ENCODE data around the gene WDHD1. TPM values are rescaled to one million over a fixed set of nuclear protein-coding genes. Genes with fewer than 3 reads are reported as not detected.
"Not testable (repeated sequence)": the region's sequence is repeated elsewhere in the genome, so short reads cannot be mapped to it uniquely, and the experiment has no call there.

Gene WDHD1
- total RNA-seq, 2 experiments from 2014 or later: 1.8 to 2.2 TPM

DNA sequence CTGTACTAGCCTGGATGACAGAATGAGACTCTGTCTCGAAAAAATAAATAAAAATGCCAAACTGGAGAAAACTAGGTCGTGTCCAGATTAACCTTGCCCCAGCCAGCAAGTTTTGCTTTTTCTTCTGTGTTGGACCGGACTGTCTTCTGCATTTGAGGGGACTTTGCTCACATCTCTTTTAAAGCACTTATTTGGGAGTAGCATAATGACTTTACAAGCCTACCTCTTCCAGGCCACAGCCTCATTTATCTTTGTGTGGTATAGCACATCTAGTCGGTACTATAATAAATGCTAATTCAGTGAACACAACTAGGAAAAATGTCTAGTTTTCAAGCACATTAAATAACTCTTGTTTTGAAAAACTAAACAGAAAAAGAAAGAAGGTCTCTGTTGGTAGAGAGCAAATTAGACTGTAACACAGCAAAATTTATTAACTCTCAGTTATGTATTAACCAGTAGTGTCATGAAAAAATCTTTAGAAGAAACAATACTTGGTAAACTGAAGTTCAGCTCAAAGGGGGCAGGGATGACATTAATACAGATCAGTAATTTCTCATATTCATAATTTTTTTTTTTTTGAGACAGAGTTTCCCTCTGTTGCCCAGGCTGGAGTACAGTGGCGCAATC, 52.0 kb downstream of the WDHD1 start:
- H3K4me3 Mint-ChIP-seq: no peak overlapping the region
- H3K36me3 Mint-ChIP-seq (ENCODE audit: low read depth): no peaks in the 10 kb centered on the region
- no peaks in the 10 kb centered on the region for H3K4me1 Mint-ChIP-seq (ENCODE audit: low read depth)
- peaks cover 2% of the 10 kb centered on the region for H3K4me1 ChIP-seq (ENCODE audit: insufficient read depth, low read length)
- H3K36me3 ChIP-seq (ENCODE audit: insufficient read depth, low read length): no peaks in the 10 kb centered on the region
- intact Hi-C loops (cut with DNase I, micrococcal nuclease): no loop called here
- H3K27ac ChIP-seq (ENCODE audit: low read depth in 1 of 2, low read length in 2 of 2): no peak overlapping the region
- ChIA-PET CTCF (no interaction called here), POLR2A (no interaction called here)
- TF ChIP-seq, protein P1, sequence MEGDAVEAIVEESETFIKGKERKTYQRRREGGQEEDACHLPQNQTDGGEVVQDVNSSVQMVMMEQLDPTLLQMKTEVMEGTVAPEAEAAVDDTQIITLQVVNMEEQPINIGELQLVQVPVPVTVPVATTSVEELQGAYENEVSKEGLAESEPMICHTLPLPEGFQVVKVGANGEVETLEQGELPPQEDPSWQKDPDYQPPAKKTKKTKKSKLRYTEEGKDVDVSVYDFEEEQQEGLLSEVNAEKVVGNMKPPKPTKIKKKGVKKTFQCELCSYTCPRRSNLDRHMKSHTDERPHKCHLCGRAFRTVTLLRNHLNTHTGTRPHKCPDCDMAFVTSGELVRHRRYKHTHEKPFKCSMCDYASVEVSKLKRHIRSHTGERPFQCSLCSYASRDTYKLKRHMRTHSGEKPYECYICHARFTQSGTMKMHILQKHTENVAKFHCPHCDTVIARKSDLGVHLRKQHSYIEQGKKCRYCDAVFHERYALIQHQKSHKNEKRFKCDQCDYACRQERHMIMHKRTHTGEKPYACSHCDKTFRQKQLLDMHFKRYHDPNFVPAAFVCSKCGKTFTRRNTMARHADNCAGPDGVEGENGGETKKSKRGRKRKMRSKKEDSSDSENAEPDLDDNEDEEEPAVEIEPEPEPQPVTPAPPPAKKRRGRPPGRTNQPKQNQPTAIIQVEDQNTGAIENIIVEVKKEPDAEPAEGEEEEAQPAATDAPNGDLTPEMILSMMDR (IDR thresholded peaks at IDR 0.05): no peak
- no peak overlapping the region for H3K4me3 ChIP-seq (ENCODE audit: low read length)
- no peaks in the 10 kb centered on the region for H3K27me3 ChIP-seq (ENCODE audit: control insufficient read depth in 1 of 2, insufficient read depth in 2 of 2, low read length in 2 of 2)
- DNase-seq (no peak), ATAC-seq (ENCODE audit: poor library complexity) (no peak)
- no peaks in the 10 kb centered on the region for H3K9me3 Mint-ChIP-seq
- no peak overlapping the region for H3K27ac Mint-ChIP-seq
- no peaks in the 10 kb centered on the region for H3K9me3 ChIP-seq (ENCODE audit: control insufficient read depth in 1 of 2, insufficient read depth in 1 of 2, low read length in 2 of 2)
- H3K27me3 Mint-ChIP-seq: no peaks in the 10 kb centered on the region

DNA sequence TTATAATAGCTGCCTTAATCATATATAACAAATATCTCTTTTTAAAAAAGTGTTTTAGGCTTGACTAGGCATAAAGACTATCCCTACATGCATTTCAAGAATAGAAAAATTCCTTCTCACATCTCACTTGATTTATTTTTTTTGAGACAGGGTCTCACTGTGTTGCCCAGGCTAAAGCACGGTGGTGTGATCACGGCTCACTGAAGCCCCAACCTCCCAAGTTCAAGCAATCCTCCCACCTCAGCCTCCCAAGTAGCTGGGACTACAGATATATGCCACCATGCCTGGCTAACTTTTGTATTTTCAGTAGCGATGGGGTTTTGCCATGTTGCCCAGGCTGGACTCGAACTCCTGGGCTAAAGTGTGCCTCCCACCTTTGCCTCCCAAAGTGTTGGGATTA, 59.4 kb downstream of the WDHD1 start:
- Histone ChIP-seq H3K9me3 (ENCODE audit: control insufficient read depth in 1 of 2, insufficient read depth in 1 of 2, low read length in 2 of 2) (no peaks in the 10 kb centered on the region), H3K27ac (ENCODE audit: low read depth in 1 of 2, low read length in 2 of 2) (no peak overlapping the region), H3K4me3 (ENCODE audit: low read length) (no peak overlapping the region), H3K36me3 (ENCODE audit: insufficient read depth, low read length) (no peaks in the 10 kb centered on the region), H3K27me3 (ENCODE audit: control insufficient read depth in 1 of 2, insufficient read depth in 2 of 2, low read length in 2 of 2) (no peaks in the 10 kb centered on the region), H3K4me1 (ENCODE audit: insufficient read depth, low read length) (no peaks in the 10 kb centered on the region)
- DNase-seq: no peak
- TF ChIP-seq, protein P1 (IDR thresholded peaks at IDR 0.05): no peak
- ChIA-PET POLR2A (no interaction called here), CTCF (no interaction called here)
- Mint-ChIP-seq H3K4me3 (no peak overlapping the region), H3K9me3 (no peaks in the 10 kb centered on the region), H3K36me3 (ENCODE audit: low read depth) (peaks cover 25% of the 10 kb centered on the region), H3K27me3 (no peaks in the 10 kb centered on the region), H3K27ac (no peak overlapping the region), H3K4me1 (ENCODE audit: low read depth) (no peaks in the 10 kb centered on the region)
- no peak for ATAC-seq (ENCODE audit: poor library complexity)
- intact Hi-C loops (cut with DNase I, micrococcal nuclease): no loop called here

DNA sequence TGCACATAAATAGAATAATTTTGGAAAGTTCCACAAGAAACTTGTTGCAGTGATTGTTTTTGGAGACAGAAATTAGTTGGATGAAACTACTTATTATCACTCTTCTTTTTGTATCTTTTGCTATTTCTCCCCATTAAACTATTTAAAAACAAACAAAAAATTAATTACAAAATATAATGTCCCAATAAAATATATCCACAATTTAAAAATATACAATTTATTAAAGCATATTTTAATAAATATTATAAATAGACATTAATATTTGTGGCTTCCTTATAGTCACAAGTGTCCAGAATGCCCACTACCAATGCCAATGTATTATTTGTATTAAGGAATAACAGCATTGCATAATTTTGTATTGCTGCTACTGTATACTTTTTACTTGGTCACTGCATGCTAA, 71.8 kb downstream of the WDHD1 start:
- Mint-ChIP-seq H3K27me3 (no peaks in the 10 kb centered on the region), H3K4me1 (ENCODE audit: low read depth) (no peaks in the 10 kb centered on the region), H3K36me3 (ENCODE audit: low read depth) (peaks cover 11% of the 10 kb centered on the region), H3K9me3 (no peaks in the 10 kb centered on the region), H3K27ac (no peak overlapping the region), H3K4me3 (no peak overlapping the region)
- no peak overlapping the region for H3K4me3 ChIP-seq (ENCODE audit: low read length)
- TF ChIP-seq, protein P1 (IDR thresholded peaks at IDR 0.05): no peak
- H3K9me3 ChIP-seq (ENCODE audit: control insufficient read depth in 1 of 2, insufficient read depth in 1 of 2, low read length in 2 of 2): no peaks in the 10 kb centered on the region
- CTCF ChIA-PET: no interaction called here
- intact Hi-C loops (cut with DNase I, micrococcal nuclease): no loop called here
- no peaks in the 10 kb centered on the region for H3K4me1 ChIP-seq (ENCODE audit: insufficient read depth, low read length)
- ATAC-seq (ENCODE audit: poor library complexity) (no peak), DNase-seq (no peak)
- POLR2A ChIA-PET: no interaction called here
- H3K27ac ChIP-seq (ENCODE audit: low read depth in 1 of 2, low read length in 2 of 2): no peak overlapping the region
- no peaks in the 10 kb centered on the region for H3K27me3 ChIP-seq (ENCODE audit: control insufficient read depth in 1 of 2, insufficient read depth in 2 of 2, low read length in 2 of 2)
- H3K36me3 ChIP-seq (ENCODE audit: insufficient read depth, low read length): no peaks in the 10 kb centered on the region

DNA sequence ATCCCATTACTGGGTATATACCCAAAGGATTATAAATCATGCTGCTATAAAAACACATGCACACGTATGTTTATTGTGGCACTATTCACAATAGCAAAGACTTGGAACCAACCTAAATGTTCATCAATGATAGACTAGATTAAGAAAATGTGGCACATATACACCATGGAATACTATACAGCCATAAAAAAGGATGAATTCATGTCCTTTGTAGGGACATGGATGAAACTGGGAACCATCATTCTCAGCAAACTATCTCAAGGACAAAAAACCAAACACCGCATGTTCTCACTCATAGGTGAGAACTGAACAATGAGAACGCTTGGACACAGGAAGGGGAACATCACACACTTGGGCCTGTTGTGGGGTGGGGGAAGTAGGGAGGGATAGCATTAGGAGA, 73.3 kb downstream of the WDHD1 start:
- POLR2A ChIA-PET; H3K9me3 ChIP-seq (ENCODE audit: control insufficient read depth in 1 of 2, insufficient read depth in 1 of 2, low read length in 2 of 2); H3K4me1 ChIP-seq (ENCODE audit: insufficient read depth, low read length); H3K27me3 Mint-ChIP-seq; H3K4me3 Mint-ChIP-seq; H3K36me3 ChIP-seq (ENCODE audit: insufficient read depth, low read length); H3K4me3 ChIP-seq (ENCODE audit: low read length); H3K27ac ChIP-seq (ENCODE audit: low read depth in 1 of 2, low read length in 2 of 2); DNase-seq; H3K4me1 Mint-ChIP-seq (ENCODE audit: low read depth); CTCF ChIA-PET; ATAC-seq (ENCODE audit: poor library complexity); H3K27me3 ChIP-seq (ENCODE audit: control insufficient read depth in 1 of 2, insufficient read depth in 2 of 2, low read length in 2 of 2); H3K9me3 Mint-ChIP-seq; H3K27ac Mint-ChIP-seq; intact Hi-C loops (cut with DNase I, micrococcal nuclease): not testable (repeated sequence)
- peaks cover 12% of the 10 kb centered on the region for H3K36me3 Mint-ChIP-seq (ENCODE audit: low read depth)

DNA sequence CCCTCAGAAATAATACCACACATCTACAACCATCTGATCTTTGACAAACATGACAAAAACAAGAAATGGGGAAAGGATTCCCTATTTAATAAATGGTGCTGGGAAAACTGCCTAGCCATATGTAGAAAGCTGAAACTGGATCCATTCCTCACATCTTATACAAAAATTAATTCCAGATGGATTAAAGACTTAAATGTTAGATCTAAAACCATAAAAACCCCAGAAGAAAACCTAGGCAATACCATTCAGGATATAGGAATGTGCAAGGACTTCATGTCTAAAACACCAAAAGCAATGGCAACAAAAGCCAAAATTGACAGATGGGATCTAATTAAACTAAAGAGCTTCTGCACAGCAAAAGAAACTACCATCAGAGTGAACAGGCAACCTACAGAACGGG, 74.1 kb downstream of the WDHD1 start:
- DNase-seq; H3K9me3 Mint-ChIP-seq; H3K27ac Mint-ChIP-seq; H3K4me1 ChIP-seq (ENCODE audit: insufficient read depth, low read length); H3K27me3 ChIP-seq (ENCODE audit: control insufficient read depth in 1 of 2, insufficient read depth in 2 of 2, low read length in 2 of 2); H3K27me3 Mint-ChIP-seq; H3K4me3 Mint-ChIP-seq; H3K4me1 Mint-ChIP-seq (ENCODE audit: low read depth); H3K9me3 ChIP-seq (ENCODE audit: control insufficient read depth in 1 of 2, insufficient read depth in 1 of 2, low read length in 2 of 2); POLR2A ChIA-PET; H3K27ac ChIP-seq (ENCODE audit: low read depth in 1 of 2, low read length in 2 of 2); CTCF ChIA-PET; ATAC-seq (ENCODE audit: poor library complexity); intact Hi-C loops (cut with DNase I, micrococcal nuclease); H3K36me3 ChIP-seq (ENCODE audit: insufficient read depth, low read length); H3K4me3 ChIP-seq (ENCODE audit: low read length): not testable (repeated sequence)
- H3K36me3 Mint-ChIP-seq (ENCODE audit: low read depth): peaks cover 11% of the 10 kb centered on the region

All from CD4-positive, alpha-beta T cell (primary cell).